Lung (tissue), 12 donors: ENCODE measurements around the gene ADGRG6. TPM values are rescaled to one million over a fixed set of nuclear protein-coding genes. Genes with fewer than 3 reads are reported as not detected.

Experiments
- ATAC-seq: fragments of 200-7000 bp; cut with Tn5 transposase; one replicate; pipeline ENCODE4 v1.9.1; 2020; ENCODE audit warnings: moderate number of reproducible peaks; ENCODE audit not compliant: insufficient read depth, low FRiP score
- DNase-seq, 3 donors: peaks; one replicate each; pipeline ENCODE4 v3.0.0-alpha.2; 2013 to 2017
- H3K27ac ChIP-seq, 2 donors: one replicate each; pipeline ENCODE4 v1.5.1; 2013; ENCODE audit warnings: mild to moderate bottlenecking in 2 of 2, moderate library complexity in 2 of 2, control low read depth in 1 of 2, inconsistent platforms in 1 of 2, low read depth in 1 of 2, low read length in 1 of 2
- H3K27me3 ChIP-seq, 3 donors: one replicate each; pipeline ENCODE4 v1.5.1; 2013; ENCODE audit warnings: low read length in 2 of 3; ENCODE audit not compliant: control insufficient read depth in 3 of 3, insufficient read depth in 3 of 3
- H3K36me3 ChIP-seq, 4 donors: one replicate each; pipeline ENCODE4 v1.5.1; 2013; ENCODE audit warnings: low read length in 4 of 4, mild to moderate bottlenecking in 1 of 4, moderate library complexity in 1 of 4; ENCODE audit not compliant: control insufficient read depth in 4 of 4, insufficient read depth in 4 of 4
- H3K4me1 ChIP-seq, 5 donors: one replicate each; pipeline ENCODE4 v1.5.1; 2013; ENCODE audit warnings: low read length in 5 of 5, mild to moderate bottlenecking in 2 of 5, moderate library complexity in 1 of 5; ENCODE audit not compliant: control insufficient read depth in 5 of 5, insufficient read depth in 5 of 5
- H3K4me3 ChIP-seq: one replicate; pipeline ENCODE4 v1.5.1; 2013; ENCODE audit warnings: mild to moderate bottlenecking, control low read depth, moderate library complexity
- H3K9ac ChIP-seq, 2 donors: one replicate each; pipeline ENCODE4 v1.5.1; 2013; ENCODE audit warnings: low read length in 2 of 2, control low read depth in 1 of 2; ENCODE audit not compliant: insufficient read depth in 1 of 2
- H3K9me3 ChIP-seq, 4 donors: one replicate each; pipeline ENCODE4 v1.5.1; 2013; ENCODE audit warnings: low read length in 3 of 4, mild to moderate bottlenecking in 1 of 4, moderate library complexity in 1 of 4; ENCODE audit not compliant: control insufficient read depth in 4 of 4, insufficient read depth in 3 of 4
- WGBS, 2 donors: extraction: QIAGEN DNeasy Blood & Tissue Kit; methylation state at CpG; one replicate each; pipeline ENCODE4 v1.1.7; 2013; 5-methylcytosine and 5-hydroxymethylcytosine counted together
- polyA plus RNA-seq, 2 donors: library from polyadenylated mRNA; stranded (reverse); fragments of 200-250 nt; gene quantifications; one replicate each; pipeline ENCODE4 v1.2.1, GENCODE V29; 2013
- total RNA-seq, 2 donors: library from RNA; depleted of rRNA in 1 of 2; stranded (reverse); fragments of >200 nt in 1 of 2; gene quantifications; one replicate each; pipeline ENCODE4 v1.2.1, GENCODE V29; 2014 to 2021
- TF ChIP-seq, protein P1 (sequence below): IDR thresholded peaks from 2 replicates; pipeline ENCODE4 v1.5.1; 2012; ENCODE audit warnings: mild to moderate bottlenecking; ENCODE audit errors: control extremely low read depth, extremely low read depth
- donor health status: control.
- donor health status: control.
- donor health status: Bipolar disorder and iron deficiency.
- donor health status: healthy.
- donor health status: DM: yes; HTN: yes; CAD: no.

ADGRG6 gene
- total and polyA plus RNA-seq, 4 donors, result 6.4 to 177 (median 12.9) TPM

- no peaks in the 10 kb centered on the region for H3K27me3 ChIP-seq
- H3K27ac ChIP-seq, result no peak overlapping the region
- no peak overlapping the region for H3K9ac ChIP-seq
- peaks cover 0 to 22% (median 3%) of the 10 kb centered on the region in 4 donors for H3K36me3 ChIP-seq
- ATAC-seq (no peak), DNase-seq (no peak)
- 84 to 89% methylated on average over 4 of the region's 4 CpGs for WGBS, 2 donors
- H3K4me1 ChIP-seq, result no peaks in the 10 kb centered on the region
- peaks cover 0 to 2% (median 0%) of the 10 kb centered on the region in 4 donors for H3K9me3 ChIP-seq
- TF ChIP-seq, protein P1, sequence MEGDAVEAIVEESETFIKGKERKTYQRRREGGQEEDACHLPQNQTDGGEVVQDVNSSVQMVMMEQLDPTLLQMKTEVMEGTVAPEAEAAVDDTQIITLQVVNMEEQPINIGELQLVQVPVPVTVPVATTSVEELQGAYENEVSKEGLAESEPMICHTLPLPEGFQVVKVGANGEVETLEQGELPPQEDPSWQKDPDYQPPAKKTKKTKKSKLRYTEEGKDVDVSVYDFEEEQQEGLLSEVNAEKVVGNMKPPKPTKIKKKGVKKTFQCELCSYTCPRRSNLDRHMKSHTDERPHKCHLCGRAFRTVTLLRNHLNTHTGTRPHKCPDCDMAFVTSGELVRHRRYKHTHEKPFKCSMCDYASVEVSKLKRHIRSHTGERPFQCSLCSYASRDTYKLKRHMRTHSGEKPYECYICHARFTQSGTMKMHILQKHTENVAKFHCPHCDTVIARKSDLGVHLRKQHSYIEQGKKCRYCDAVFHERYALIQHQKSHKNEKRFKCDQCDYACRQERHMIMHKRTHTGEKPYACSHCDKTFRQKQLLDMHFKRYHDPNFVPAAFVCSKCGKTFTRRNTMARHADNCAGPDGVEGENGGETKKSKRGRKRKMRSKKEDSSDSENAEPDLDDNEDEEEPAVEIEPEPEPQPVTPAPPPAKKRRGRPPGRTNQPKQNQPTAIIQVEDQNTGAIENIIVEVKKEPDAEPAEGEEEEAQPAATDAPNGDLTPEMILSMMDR, result no peak
- no peak overlapping the region for H3K4me3 ChIP-seq
These were observed 131.6 kb downstream of the ADGRG6 start for GRCh38 chr6:142433419-142433818.

DNA sequence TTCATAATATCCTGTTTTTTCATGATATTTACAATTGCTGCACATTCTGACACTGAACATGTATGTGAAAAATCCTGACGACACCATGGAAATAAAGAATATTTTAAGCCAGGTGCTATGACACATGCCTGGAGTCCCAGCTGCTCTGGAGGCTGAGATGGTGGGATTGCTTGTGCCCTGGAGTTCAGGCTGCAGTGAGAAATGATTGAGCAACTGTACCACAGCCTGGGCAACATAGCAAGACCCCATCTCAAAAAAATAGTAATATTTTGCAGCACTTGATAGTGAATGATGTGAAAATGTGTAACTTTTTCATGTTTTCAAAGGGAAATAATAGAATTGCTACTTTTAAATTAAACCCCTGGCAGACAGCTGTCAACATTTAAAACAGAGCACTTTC, 137.1 kb downstream of the ADGRG6 start:
- H3K4me3 ChIP-seq, result no peak overlapping the region
- H3K27ac ChIP-seq, result no peak overlapping the region
- no peak overlapping the region for H3K9ac ChIP-seq
- H3K27me3 ChIP-seq, result no peaks in the 10 kb centered on the region
- TF ChIP-seq, protein P1, result no peak
- H3K4me1 ChIP-seq, result peaks cover 0 to 17% (median 0%) of the 10 kb centered on the region in 5 donors
- ATAC-seq (no peak), DNase-seq (no peak)
- H3K9me3 ChIP-seq, result peaks cover 0 to 2% (median 0%) of the 10 kb centered on the region in 4 donors
- WGBS, 2 donors, result 86 to 92% methylated on average over 1 of the region's 1 CpG
- H3K36me3 ChIP-seq, result peaks cover 0 to 40% (median 14%) of the 10 kb centered on the region in 4 donors

DNA sequence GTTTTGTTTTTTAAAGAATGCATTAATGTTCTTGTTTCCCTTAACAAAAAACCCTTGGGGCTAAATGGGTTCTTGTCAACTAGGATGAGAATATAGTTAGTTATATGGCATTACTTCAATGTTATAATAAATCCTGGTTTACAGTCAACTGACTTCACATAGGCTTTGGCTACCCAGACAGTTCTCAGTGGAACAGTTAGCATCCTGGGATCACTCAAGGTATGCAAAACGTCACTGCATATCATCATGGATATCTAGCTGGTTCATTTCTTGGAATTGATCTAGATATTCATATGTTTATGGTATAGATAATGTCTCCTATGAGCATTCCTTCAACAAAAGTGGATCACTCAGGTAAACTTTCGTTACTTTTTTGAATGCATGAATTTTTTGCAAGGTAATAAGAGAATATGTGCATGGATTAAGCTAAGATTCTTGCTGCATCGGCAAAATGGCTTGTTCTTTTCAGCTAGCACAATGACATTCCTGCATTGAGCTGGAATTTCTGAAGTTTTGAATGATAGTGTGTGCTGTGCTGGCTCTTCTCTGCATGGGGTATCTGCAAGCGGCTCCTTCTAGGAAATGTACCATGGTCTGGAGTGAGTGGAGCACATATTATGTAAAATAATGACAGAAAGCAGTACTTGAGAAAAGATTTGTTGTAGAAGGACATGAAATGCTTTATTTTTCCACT, 138.9 kb downstream of the ADGRG6 start:
- TF ChIP-seq, protein P1, result no peak
- H3K4me1 ChIP-seq, result peaks cover 0 to 36% (median 6%) of the 10 kb centered on the region in 5 donors
- H3K4me3 ChIP-seq, result no peak overlapping the region
- ATAC-seq (no peak), DNase-seq (peak in 1 of 3 donors; percentile 25)
- H3K9me3 ChIP-seq, result peaks cover 0 to 2% (median 0%) of the 10 kb centered on the region in 4 donors
- no peaks in the 10 kb centered on the region for H3K27me3 ChIP-seq
- H3K9ac ChIP-seq, result no peak overlapping the region
- H3K36me3 ChIP-seq, result peaks cover 0 to 33% (median 13%) of the 10 kb centered on the region in 4 donors
- no peak overlapping the region for H3K27ac ChIP-seq
- 73 to 81% methylated on average over 4 of the region's 4 CpGs for WGBS, 2 donors
